Measurements from ENCODE around the gene ANAPC1. TPM values are rescaled to one million over a fixed set of nuclear protein-coding genes. Genes with fewer than 3 reads are reported as not detected.
"Not testable (repeated sequence)": the region's sequence is repeated elsewhere in the genome, so short reads cannot be mapped to it uniquely, and the experiment has no call there.

ANAPC1 gene
- total and polyA plus RNA-seq, 4 experiments from 2014 or later, result 22.2 to 60.2 (median 42.1) TPM

DNA sequence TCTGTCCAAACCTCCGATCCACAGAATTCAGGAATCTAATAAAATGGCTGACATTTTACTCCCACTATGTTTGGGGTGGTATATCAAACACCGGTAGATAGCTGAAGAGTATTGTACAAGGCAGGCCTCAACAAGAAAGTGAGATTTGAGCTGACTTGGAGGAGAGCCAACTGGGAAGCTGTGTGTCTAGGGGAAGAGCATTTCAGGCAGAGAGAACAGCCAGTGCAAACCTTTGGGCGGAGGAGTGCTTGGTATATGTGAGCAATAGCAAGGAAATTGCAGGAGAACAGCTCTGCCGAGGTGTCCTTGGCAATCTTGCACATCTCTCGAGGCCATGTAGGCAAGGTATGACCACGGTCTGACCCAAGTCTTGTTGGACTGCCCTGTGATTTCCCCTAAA is 12.6 kb upstream of the ANAPC1 start:
- no peak for DNase-seq
- Histone ChIP-seq H3K4me3 (ENCODE audit: low read length in 2 of 2) (no peak overlapping the region), H3K27me3 (ENCODE audit: insufficient read depth, low read length) (no peaks in the 10 kb centered on the region), H3K27ac (ENCODE audit: low read depth, low read length) (no peak overlapping the region), H3K9me3 (ENCODE audit: control insufficient read depth in 1 of 2, low read length in 2 of 2) (no peaks in the 10 kb centered on the region), H3K4me1 (ENCODE audit: insufficient read depth, low read length) (peaks cover 13% of the 10 kb centered on the region), H3K36me3 (ENCODE audit: insufficient read depth, low read length) (no peaks in the 10 kb centered on the region)
- Mint-ChIP-seq H3K4me1 (peaks cover 4 to 11% (median 7%) of the 10 kb centered on the region in 4 donors), H3K27me3 (peaks cover 1 to 10% of the 10 kb centered on the region in 2 donors), H3K36me3 (no peaks in the 10 kb centered on the region), H3K4me3 (peak overlapping the region in 5 of 8 donors; percentile 6 to 69 (median 21)), H3K9me3 (no peaks in the 10 kb centered on the region), H3K27ac (no peak overlapping the region)
- CTCF ChIA-PET (ENCODE audit: partially characterized antibody), result no interaction called here
- intact Hi-C loops (cut with micrococcal nuclease), result no loop called here
- POLR2A ChIA-PET (ENCODE audit: partially characterized antibody), result no interaction called here

DNA sequence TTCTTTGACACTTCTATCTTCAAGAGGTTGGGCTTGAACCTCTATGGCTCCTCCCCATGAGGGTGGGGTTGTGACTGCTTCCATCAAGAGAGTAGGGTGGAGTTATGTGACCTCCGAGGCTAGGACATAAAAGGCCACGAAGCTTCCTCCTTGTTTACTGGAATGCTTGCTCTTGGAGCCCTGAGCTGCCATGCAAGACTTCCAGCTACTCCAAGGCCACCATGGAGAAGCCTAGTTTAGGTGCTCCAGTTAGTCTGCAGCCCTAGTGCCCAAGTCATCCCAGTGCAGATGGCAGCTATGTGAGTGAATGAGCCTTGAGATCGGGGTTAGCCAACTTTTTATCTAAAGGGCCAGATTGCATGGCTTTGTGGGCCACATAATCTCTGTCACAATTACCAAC is 12.0 kb upstream of the ANAPC1 start:
- H3K4me3 Mint-ChIP-seq, result peak overlapping the region in 2 of 8 donors; percentile 50 to 69
- Histone ChIP-seq H3K36me3 (ENCODE audit: insufficient read depth, low read length) (no peaks in the 10 kb centered on the region), H3K27ac (ENCODE audit: low read depth, low read length) (no peak overlapping the region), H3K4me3 (ENCODE audit: low read length in 2 of 2) (no peak overlapping the region), H3K27me3 (ENCODE audit: insufficient read depth, low read length) (no peaks in the 10 kb centered on the region), H3K9me3 (ENCODE audit: control insufficient read depth in 1 of 2, low read length in 2 of 2) (no peaks in the 10 kb centered on the region), H3K4me1 (ENCODE audit: insufficient read depth, low read length) (peaks cover 13% of the 10 kb centered on the region)
- H3K4me1 Mint-ChIP-seq, result peaks cover 4 to 11% (median 7%) of the 10 kb centered on the region in 4 donors
- peaks cover 1 to 10% of the 10 kb centered on the region in 2 donors for H3K27me3 Mint-ChIP-seq
- intact Hi-C loops (cut with micrococcal nuclease), result no loop called here
- no peak overlapping the region for H3K27ac Mint-ChIP-seq
- no peak for DNase-seq
- no peaks in the 10 kb centered on the region for H3K9me3 Mint-ChIP-seq
- POLR2A ChIA-PET (ENCODE audit: partially characterized antibody), result no interaction called here
- CTCF ChIA-PET (ENCODE audit: partially characterized antibody), result interaction anchor here (1.0 kb wide), 1 partner anchor 10 kb away, joined by 3 read pairs; no protein-coding TSS in a partner anchor
- H3K36me3 Mint-ChIP-seq, result no peaks in the 10 kb centered on the region

DNA sequence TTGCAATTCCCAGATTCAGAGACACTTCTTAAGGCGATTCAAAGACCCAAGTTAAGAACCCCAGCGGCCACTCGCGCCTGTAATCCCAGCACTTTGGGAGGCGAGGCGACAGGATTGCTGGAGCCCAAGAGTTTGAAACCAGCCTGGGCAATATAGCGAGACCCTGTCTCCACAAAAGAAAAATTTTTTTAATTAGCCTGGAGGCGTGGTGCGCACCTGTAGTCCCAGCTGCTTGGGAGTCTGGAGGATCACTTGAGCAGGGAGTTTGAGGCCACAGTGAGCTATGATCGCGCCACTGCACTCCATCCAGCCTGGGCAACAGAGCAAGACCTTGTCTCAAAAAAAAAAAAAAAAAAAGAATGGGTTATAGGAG is 585 bp upstream of the ANAPC1 start:
- no peaks in the 10 kb centered on the region for H3K27me3 ChIP-seq (ENCODE audit: insufficient read depth, low read length)
- no peak for DNase-seq
- H3K36me3 ChIP-seq (ENCODE audit: insufficient read depth, low read length), result no peaks in the 10 kb centered on the region
- H3K4me3 ChIP-seq (ENCODE audit: low read length in 2 of 2), result peak overlapping the region; percentile 77
- Mint-ChIP-seq H3K4me1 (peaks cover 4 to 12% (median 10%) of the 10 kb centered on the region in 4 donors), H3K27me3 (no peaks in the 10 kb centered on the region), H3K4me3 (peak overlapping the region; percentile 90 to 96 (median 93)), H3K27ac (peak overlapping the region; percentile 85 to 99 (median 96)), H3K9me3 (no peaks in the 10 kb centered on the region), H3K36me3 (peaks cover 3 to 11% of the 10 kb centered on the region in 2 donors)
- ChIA-PET CTCF (ENCODE audit: partially characterized antibody) (no interaction called here), POLR2A (ENCODE audit: partially characterized antibody) (interaction anchor here (0.6 to 1.0 kb wide), 2 partner anchors 14 to 170 kb away, joined by 3 to 6 read pairs; partner anchors contain the start of genes MERTK and TMEM87B)
- H3K27ac ChIP-seq (ENCODE audit: low read depth, low read length), result peak overlapping the region; percentile 82
- intact Hi-C loops (cut with micrococcal nuclease), result loop anchor here (2.0 to 5.0 kb wide), 3 partner anchors 170 to 393 kb away; partner anchors contain the start of genes TMEM87B, ZC3H6 and ZC3H8
- H3K9me3 ChIP-seq (ENCODE audit: control insufficient read depth in 1 of 2, low read length in 2 of 2), result no peaks in the 10 kb centered on the region
- H3K4me1 ChIP-seq (ENCODE audit: insufficient read depth, low read length), result peaks cover 15% of the 10 kb centered on the region

DNA sequence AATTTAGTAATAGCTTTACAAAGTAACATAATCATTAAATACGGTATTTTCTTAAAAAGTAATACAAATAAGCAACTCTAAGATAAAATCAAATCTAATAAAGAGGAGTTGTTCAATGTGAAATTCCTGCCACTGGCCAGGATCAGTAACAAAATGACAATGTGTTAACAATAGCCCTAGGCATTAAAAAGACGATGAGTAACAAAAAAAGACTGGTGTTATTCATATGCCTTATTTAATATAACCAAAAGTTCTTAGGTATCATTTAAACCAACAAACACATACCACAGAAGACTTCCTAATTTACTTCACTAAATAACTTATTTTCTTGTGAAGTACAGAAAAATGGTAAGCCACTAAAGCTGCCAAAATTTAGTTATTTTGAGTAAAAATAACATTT is 11.2 kb downstream of the ANAPC1 start:
- H3K27me3 ChIP-seq (ENCODE audit: insufficient read depth, low read length); intact Hi-C loops (cut with micrococcal nuclease); H3K4me1 Mint-ChIP-seq; H3K4me3 Mint-ChIP-seq; H3K27ac Mint-ChIP-seq; DNase-seq; H3K4me1 ChIP-seq (ENCODE audit: insufficient read depth, low read length); H3K27me3 Mint-ChIP-seq; H3K9me3 ChIP-seq (ENCODE audit: control insufficient read depth in 1 of 2, low read length in 2 of 2); H3K36me3 ChIP-seq (ENCODE audit: insufficient read depth, low read length); H3K4me3 ChIP-seq (ENCODE audit: low read length in 2 of 2); POLR2A ChIA-PET (ENCODE audit: partially characterized antibody); H3K9me3 Mint-ChIP-seq; CTCF ChIA-PET (ENCODE audit: partially characterized antibody); H3K27ac ChIP-seq (ENCODE audit: low read depth, low read length): not testable (repeated sequence)
- H3K36me3 Mint-ChIP-seq, result peaks cover 25 to 51% of the 10 kb centered on the region in 2 donors

DNA sequence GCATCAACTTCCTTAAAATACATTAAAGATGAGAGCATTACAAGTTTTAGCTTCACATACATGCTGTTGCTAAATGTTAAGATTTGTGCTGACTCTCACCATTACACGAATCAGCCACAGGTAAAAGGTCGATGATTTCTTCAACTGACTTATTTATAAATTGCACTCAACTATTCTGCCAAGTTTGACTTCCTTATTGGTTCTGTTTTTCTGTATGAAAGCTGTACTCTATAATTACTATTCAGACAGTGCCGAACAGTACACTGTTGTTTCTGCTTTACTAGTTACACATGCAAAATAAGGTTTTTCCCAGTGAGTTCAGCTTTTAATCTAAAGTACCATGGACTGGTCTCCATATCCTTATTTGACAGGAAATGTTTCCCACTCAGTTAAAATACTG is 18.9 kb downstream of the ANAPC1 start:
- H3K27ac ChIP-seq (ENCODE audit: low read depth, low read length); H3K4me3 ChIP-seq (ENCODE audit: low read length in 2 of 2); CTCF ChIA-PET (ENCODE audit: partially characterized antibody); DNase-seq; H3K4me1 ChIP-seq (ENCODE audit: insufficient read depth, low read length); H3K4me1 Mint-ChIP-seq; intact Hi-C loops (cut with micrococcal nuclease); H3K9me3 Mint-ChIP-seq; H3K27ac Mint-ChIP-seq; H3K9me3 ChIP-seq (ENCODE audit: control insufficient read depth in 1 of 2, low read length in 2 of 2); H3K36me3 ChIP-seq (ENCODE audit: insufficient read depth, low read length); H3K4me3 Mint-ChIP-seq; H3K27me3 ChIP-seq (ENCODE audit: insufficient read depth, low read length); POLR2A ChIA-PET (ENCODE audit: partially characterized antibody); H3K27me3 Mint-ChIP-seq: not testable (repeated sequence)
- H3K36me3 Mint-ChIP-seq, result peaks cover 16 to 34% of the 10 kb centered on the region in 2 donors

DNA sequence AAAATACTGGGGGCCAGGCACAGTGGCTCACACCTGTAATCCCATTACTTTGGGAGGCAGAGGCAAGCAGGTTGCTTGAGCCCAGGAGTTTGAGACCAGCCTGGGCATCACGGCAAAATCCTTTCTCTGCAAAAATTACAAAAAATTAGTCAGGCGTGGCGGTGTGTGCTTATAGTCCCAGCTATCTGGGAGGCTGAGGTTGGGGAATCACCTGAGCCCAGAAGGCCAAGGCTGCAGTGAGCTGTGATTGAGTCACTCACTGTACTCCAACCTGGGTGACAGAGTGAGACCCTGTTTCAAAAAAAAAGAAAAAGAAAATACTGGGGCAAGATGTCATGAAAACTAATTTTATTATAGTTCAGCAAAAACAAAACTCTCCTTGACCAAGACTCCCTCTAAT is 24.0 kb downstream of the ANAPC1 start:
- CTCF ChIA-PET (ENCODE audit: partially characterized antibody); H3K9me3 ChIP-seq (ENCODE audit: control insufficient read depth in 1 of 2, low read length in 2 of 2); H3K27ac ChIP-seq (ENCODE audit: low read depth, low read length); intact Hi-C loops (cut with micrococcal nuclease); POLR2A ChIA-PET (ENCODE audit: partially characterized antibody); H3K9me3 Mint-ChIP-seq; H3K27ac Mint-ChIP-seq; H3K4me1 ChIP-seq (ENCODE audit: insufficient read depth, low read length); H3K4me3 Mint-ChIP-seq; DNase-seq; H3K27me3 ChIP-seq (ENCODE audit: insufficient read depth, low read length); H3K36me3 ChIP-seq (ENCODE audit: insufficient read depth, low read length); H3K4me3 ChIP-seq (ENCODE audit: low read length in 2 of 2); H3K4me1 Mint-ChIP-seq; H3K27me3 Mint-ChIP-seq: not testable (repeated sequence)
- peaks cover 25 to 39% of the 10 kb centered on the region in 2 donors for H3K36me3 Mint-ChIP-seq

DNA sequence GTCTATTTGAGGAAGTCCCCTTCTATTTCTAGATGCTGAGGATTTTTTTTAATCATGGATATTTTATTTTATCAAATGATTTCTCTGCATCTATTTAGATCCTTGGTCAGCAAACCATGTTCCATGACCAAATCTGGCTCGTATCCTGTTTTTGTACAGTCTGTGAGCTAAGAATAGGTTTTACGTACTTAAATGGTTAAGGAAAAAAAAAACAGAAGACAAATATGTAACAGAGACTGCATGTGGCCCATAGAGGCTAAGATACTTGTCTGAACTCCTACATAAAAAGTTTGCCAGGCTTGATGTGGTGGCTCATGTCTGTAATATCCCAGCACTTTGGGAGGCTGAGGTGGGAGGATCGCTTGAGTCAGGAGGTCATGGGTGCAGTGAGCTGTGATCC is 31.4 kb downstream of the ANAPC1 start:
- H3K27ac ChIP-seq (ENCODE audit: low read depth, low read length); H3K27me3 ChIP-seq (ENCODE audit: insufficient read depth, low read length); H3K36me3 ChIP-seq (ENCODE audit: insufficient read depth, low read length); H3K4me1 Mint-ChIP-seq; H3K4me3 ChIP-seq (ENCODE audit: low read length in 2 of 2); DNase-seq; POLR2A ChIA-PET (ENCODE audit: partially characterized antibody); CTCF ChIA-PET (ENCODE audit: partially characterized antibody); H3K27me3 Mint-ChIP-seq; H3K4me3 Mint-ChIP-seq; H3K4me1 ChIP-seq (ENCODE audit: insufficient read depth, low read length); H3K9me3 ChIP-seq (ENCODE audit: control insufficient read depth in 1 of 2, low read length in 2 of 2); H3K9me3 Mint-ChIP-seq; intact Hi-C loops (cut with micrococcal nuclease): not testable (repeated sequence)
- Mint-ChIP-seq H3K27ac (peak overlapping the region in 1 of 7 donors; percentile 72), H3K36me3 (peaks cover 23 to 38% of the 10 kb centered on the region in 2 donors)

DNA sequence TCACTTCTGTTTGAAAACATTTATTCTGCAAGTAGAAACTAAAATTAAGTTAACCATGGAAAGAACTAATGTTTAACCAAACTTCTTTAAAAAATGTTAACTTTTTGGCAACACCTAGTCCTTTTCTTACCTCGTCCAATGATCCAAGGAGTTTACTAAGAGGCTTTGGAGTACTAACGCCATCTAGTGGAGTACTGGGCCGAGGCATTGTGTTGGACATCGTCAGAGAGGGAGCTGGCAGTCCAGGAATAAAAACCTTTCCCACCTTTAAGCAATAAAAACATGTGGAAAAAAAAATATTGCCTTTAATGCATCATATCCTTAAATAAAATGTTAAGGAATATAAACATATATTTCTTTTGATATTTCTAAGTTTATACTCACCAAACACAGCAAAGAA is 33.3 kb downstream of the ANAPC1 start:
- intact Hi-C loops (cut with micrococcal nuclease); H3K27me3 ChIP-seq (ENCODE audit: insufficient read depth, low read length); H3K27ac ChIP-seq (ENCODE audit: low read depth, low read length); CTCF ChIA-PET (ENCODE audit: partially characterized antibody); H3K27ac Mint-ChIP-seq; H3K4me1 ChIP-seq (ENCODE audit: insufficient read depth, low read length); H3K9me3 Mint-ChIP-seq; POLR2A ChIA-PET (ENCODE audit: partially characterized antibody); H3K4me1 Mint-ChIP-seq; H3K9me3 ChIP-seq (ENCODE audit: control insufficient read depth in 1 of 2, low read length in 2 of 2); H3K4me3 Mint-ChIP-seq; H3K4me3 ChIP-seq (ENCODE audit: low read length in 2 of 2); H3K36me3 ChIP-seq (ENCODE audit: insufficient read depth, low read length); H3K27me3 Mint-ChIP-seq: not testable (repeated sequence)
- DNase-seq, result peak in 2 of 5 donors; percentile 4 to 6
- H3K36me3 Mint-ChIP-seq, result peaks cover 22 to 36% of the 10 kb centered on the region in 2 donors
